K562 (cell line): ENCODE measurements around the gene OOSP3. TPM values are rescaled to one million over a fixed set of nuclear protein-coding genes. Genes with fewer than 3 reads are reported as not detected.

Experiments used
- ARID2 ChIP-seq: fragments of 450-650 bp; IDR thresholded peaks from 2 replicates; pipeline ENCODE4 v1.6.1; 2017; ENCODE audit warnings: antibody characterized with exemption, mild to moderate bottlenecking
- ATF7 ChIP-seq: fragments of 450-650 bp; IDR thresholded peaks from 2 replicates; pipeline ENCODE4 v1.7.1; 2014; ENCODE audit warnings: mild to moderate bottlenecking, moderate library complexity
- CBX3 ChIP-seq, 2 experiments: IDR thresholded peaks; 1 replicate in 1 of 2; 2 replicates in 1 of 2; pipeline ENCODE4 v1.6.1; 2012; ENCODE audit warnings: inconsistent platforms in 2 of 2, low read length in 2 of 2, borderline replicate concordance in 1 of 2, control low read depth in 1 of 2
- ELF4 ChIP-seq: fragments of 450-650 bp; formaldehyde crosslinking; IDR thresholded peaks from 2 replicates; pipeline ENCODE4 v1.4.0; 2022; ENCODE audit warnings: missing genetic modification characterization
- GATAD2A ChIP-seq: fragments of 450-650 bp; IDR thresholded peaks from 2 replicates; pipeline ENCODE4 v1.6.1; 2017
- NCOA2 ChIP-seq, 2 experiments: fragments of 450-650 bp; IDR thresholded peaks; 2 replicates each; pipeline ENCODE4 v1.6.1; 2018; ENCODE audit warnings: mild to moderate bottlenecking in 2 of 2, moderate library complexity in 1 of 2; ENCODE audit not compliant: partially characterized antibody in 2 of 2
- RAD21 ChIP-seq, 2 experiments: fragments of 250-450 bp in 1 of 2; fragments of 450-650 bp in 1 of 2; sonication (Bioruptor Pico) in 1 of 2; formaldehyde crosslinking in 1 of 2; IDR thresholded peaks in 1 of 2; conservative IDR thresholded peaks in 1 of 2; 2 replicates each; pipeline versions ENCODE4 v1.4.0 to v1.8.0; 2020 to 2022; ENCODE audit warnings: mild to moderate bottlenecking in 2 of 2, moderate library complexity in 1 of 2
- RBM25 ChIP-seq: fragments of 200-400 bp; formaldehyde crosslinking; IDR thresholded peaks from 2 replicates; pipeline ENCODE4 v1.6.1; 2018; ENCODE audit warnings: low read length, low read depth, moderate library complexity; ENCODE audit not compliant: severe bottlenecking
- RREB1 ChIP-seq: fragments of 250-450 bp; sonication (Bioruptor Pico); IDR thresholded peaks from 2 replicates; pipeline ENCODE4 v1.4.0; 2020
- ZKSCAN1 ChIP-seq: fragments of 150-350 bp; IDR thresholded peaks from 2 replicates; pipeline ENCODE4 v1.6.1; 2016; ENCODE audit warnings: low read depth, low read length
- polyA plus RNA-seq, 8 experiments: library from polyadenylated mRNA; depleted of rRNA in 4 of 8; stranded (reverse) in 5 of 8; unstranded in 3 of 8; fragments of >200 nt; fragmentation: Nextera tagmentation in 2 of 8; fragmentation: Illumina TruSeq in 1 of 8; extraction: Ambion mirVana in 2 of 8; extraction: Trizol in 1 of 8; gene quantifications; 2 replicates each; pipeline versions ENCODE4 v1.2.1 to v1.2.3, GENCODE V29; 2011 to 2014; ENCODE audit warnings: inconsistent platforms in 1 of 8, missing spikeins in 1 of 8
- total RNA-seq, 7 experiments: library from RNA; depleted of rRNA in 6 of 7; stranded (reverse); fragments of >200 nt in 6 of 7; fragmentation: Illumina TruSeq in 2 of 7; extraction: Trizol in 2 of 7; gene quantifications; 2 replicates each; pipeline versions ENCODE4 v1.2.1 to v1.2.3, GENCODE V29; 2011 to 2021; ENCODE audit warnings: low replicate concordance in 1 of 7
- TF ChIP-seq, protein P1 (sequence below): fragments of 450-650 bp; conservative IDR thresholded peaks from 2 replicates; pipeline ENCODE4 v1.6.1; 2016; ENCODE audit warnings: missing genetic modification characterization, low read depth, mild to moderate bottlenecking, missing compliant biosample characterization, moderate library complexity
- TF ChIP-seq, protein P2 (sequence below), 2 experiments: fragments of 450-650 bp; IDR thresholded peaks; 2 replicates each; pipeline ENCODE4 v1.6.1; 2018; ENCODE audit warnings: mild to moderate bottlenecking in 2 of 2, low read depth in 1 of 2; ENCODE audit not compliant: partially characterized antibody in 2 of 2
- TF ChIP-seq, protein P3 (sequence below): fragments of 450-650 bp; formaldehyde crosslinking; IDR thresholded peaks from 2 replicates; pipeline ENCODE4 v1.4.0; 2020; ENCODE audit warnings: mild to moderate bottlenecking, moderate library complexity

OOSP3 gene
- total and polyA plus RNA-seq, 9 of the 15 experiments (the other 6 are each of a cell fraction or from before 2014, with no cell fraction given), result 0.09 to 0.32 (median 0.15) TPM; not detected in 6

DNA sequence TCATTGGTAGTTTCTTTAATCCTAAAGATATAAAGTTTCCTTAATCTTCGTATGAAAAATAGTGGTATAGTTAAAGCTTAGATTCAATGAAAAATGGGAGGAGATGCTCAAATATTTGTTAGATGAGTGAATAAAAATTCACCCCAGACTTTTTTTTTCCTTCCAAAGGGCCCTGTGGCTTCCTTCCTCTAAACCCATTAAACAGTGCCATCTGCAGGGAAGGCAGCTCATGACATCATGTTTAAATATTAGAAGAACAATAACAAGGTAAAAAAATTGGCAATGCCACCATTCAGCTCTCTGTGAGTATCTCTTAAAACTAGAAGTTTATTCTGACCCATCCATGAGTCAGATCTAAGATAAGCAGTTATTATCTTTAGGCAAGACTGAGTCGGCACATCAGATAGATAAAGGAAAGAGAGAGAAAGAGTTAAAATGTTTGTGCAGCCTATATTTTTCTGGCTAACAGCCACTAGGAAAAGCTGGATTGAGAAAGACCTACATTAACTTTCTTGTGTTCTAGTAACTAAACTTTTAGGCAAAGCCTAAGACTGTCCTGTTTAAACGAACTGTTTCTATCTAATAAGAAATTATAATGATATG is 40.5 kb downstream of the OOSP3 start (continued):
- TF ChIP-seq RREB1 (CRISPR knock-in tag) (no peak), ZKSCAN1 (no peak), NCOA2 (IDR thresholded peaks at IDR 0.05; ENCODE audit: partially characterized antibody in 2 of 2) (no peak), RBM25 (peak; percentile 20), CBX3 (IDR thresholded peaks at IDR 0.05; ENCODE audit: borderline replicate concordance in 1 of 2, low read length in 2 of 2) (0 out of 3 replicates have a peak, but pooled peaks of 1 of the 2 experiments have one; percentile 56), GATAD2A (no peak), RAD21 (CRISPR knock-in tag; conservative IDR thresholded peaks at IDR 0.05 in 1 of 2, IDR thresholded peaks at IDR 0.05 in 1 of 2) (peak; percentile 59 to 89), ARID2 (0 out of 2 replicates have a peak, but pooled peaks have one; percentile 21), ELF4 (CRISPR knock-in tag) (no peak), ATF7 (peak; percentile 37; the same call in 1 of the 2 replicates)
- TF ChIP-seq, protein P1, sequence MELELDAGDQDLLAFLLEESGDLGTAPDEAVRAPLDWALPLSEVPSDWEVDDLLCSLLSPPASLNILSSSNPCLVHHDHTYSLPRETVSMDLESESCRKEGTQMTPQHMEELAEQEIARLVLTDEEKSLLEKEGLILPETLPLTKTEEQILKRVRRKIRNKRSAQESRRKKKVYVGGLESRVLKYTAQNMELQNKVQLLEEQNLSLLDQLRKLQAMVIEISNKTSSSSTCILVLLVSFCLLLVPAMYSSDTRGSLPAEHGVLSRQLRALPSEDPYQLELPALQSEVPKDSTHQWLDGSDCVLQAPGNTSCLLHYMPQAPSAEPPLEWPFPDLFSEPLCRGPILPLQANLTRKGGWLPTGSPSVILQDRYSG (tag), result no peak
- TF ChIP-seq, protein P2, sequence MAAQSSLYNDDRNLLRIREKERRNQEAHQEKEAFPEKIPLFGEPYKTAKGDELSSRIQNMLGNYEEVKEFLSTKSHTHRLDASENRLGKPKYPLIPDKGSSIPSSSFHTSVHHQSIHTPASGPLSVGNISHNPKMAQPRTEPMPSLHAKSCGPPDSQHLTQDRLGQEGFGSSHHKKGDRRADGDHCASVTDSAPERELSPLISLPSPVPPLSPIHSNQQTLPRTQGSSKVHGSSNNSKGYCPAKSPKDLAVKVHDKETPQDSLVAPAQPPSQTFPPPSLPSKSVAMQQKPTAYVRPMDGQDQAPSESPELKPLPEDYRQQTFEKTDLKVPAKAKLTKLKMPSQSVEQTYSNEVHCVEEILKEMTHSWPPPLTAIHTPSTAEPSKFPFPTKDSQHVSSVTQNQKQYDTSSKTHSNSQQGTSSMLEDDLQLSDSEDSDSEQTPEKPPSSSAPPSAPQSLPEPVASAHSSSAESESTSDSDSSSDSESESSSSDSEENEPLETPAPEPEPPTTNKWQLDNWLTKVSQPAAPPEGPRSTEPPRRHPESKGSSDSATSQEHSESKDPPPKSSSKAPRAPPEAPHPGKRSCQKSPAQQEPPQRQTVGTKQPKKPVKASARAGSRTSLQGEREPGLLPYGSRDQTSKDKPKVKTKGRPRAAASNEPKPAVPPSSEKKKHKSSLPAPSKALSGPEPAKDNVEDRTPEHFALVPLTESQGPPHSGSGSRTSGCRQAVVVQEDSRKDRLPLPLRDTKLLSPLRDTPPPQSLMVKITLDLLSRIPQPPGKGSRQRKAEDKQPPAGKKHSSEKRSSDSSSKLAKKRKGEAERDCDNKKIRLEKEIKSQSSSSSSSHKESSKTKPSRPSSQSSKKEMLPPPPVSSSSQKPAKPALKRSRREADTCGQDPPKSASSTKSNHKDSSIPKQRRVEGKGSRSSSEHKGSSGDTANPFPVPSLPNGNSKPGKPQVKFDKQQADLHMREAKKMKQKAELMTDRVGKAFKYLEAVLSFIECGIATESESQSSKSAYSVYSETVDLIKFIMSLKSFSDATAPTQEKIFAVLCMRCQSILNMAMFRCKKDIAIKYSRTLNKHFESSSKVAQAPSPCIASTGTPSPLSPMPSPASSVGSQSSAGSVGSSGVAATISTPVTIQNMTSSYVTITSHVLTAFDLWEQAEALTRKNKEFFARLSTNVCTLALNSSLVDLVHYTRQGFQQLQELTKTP (IDR thresholded peaks at IDR 0.05; ENCODE audit: low read depth in 1 of 2, partially characterized antibody in 2 of 2), result no peak
- TF ChIP-seq, protein P3, sequence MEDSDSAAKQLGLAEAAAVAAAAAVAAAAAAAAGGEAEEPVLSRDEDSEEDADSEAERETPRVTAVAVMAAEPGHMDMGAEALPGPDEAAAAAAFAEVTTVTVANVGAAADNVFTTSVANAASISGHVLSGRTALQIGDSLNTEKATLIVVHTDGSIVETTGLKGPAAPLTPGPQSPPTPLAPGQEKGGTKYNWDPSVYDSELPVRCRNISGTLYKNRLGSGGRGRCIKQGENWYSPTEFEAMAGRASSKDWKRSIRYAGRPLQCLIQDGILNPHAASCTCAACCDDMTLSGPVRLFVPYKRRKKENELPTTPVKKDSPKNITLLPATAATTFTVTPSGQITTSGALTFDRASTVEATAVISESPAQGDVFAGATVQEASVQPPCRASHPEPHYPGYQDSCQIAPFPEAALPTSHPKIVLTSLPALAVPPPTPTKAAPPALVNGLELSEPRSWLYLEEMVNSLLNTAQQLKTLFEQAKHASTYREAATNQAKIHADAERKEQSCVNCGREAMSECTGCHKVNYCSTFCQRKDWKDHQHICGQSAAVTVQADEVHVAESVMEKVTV (CRISPR knock-in tag), result peak; percentile 29; the same call in 1 of the 2 replicates
